GM18526 (cell line): ENCODE measurements around the gene OBSCN.

Experiments used
- POLR2A ChIP-seq: IDR thresholded peaks from 3 replicates; pipeline ENCODE4 v1.6.1; 2011; ENCODE audit not compliant: insufficient read length; ENCODE audit errors: extremely low read depth

The OBSCN gene

GRCh38 chr1:228165372-228166169 lies 42.3 kb upstream of the OBSCN start, which contains the start of gene IBA57:
IBA57 (plus strand) TSS chr1:228165804; CDS start chr1:228165817, 13 bp downstream.
- TF ChIP-seq POLR2A, result peak; percentile 85

GRCh38 chr1:228166170-228166936 lies 41.5 kb upstream of the OBSCN start:
- no peak for TF ChIP-seq POLR2A

DNA sequence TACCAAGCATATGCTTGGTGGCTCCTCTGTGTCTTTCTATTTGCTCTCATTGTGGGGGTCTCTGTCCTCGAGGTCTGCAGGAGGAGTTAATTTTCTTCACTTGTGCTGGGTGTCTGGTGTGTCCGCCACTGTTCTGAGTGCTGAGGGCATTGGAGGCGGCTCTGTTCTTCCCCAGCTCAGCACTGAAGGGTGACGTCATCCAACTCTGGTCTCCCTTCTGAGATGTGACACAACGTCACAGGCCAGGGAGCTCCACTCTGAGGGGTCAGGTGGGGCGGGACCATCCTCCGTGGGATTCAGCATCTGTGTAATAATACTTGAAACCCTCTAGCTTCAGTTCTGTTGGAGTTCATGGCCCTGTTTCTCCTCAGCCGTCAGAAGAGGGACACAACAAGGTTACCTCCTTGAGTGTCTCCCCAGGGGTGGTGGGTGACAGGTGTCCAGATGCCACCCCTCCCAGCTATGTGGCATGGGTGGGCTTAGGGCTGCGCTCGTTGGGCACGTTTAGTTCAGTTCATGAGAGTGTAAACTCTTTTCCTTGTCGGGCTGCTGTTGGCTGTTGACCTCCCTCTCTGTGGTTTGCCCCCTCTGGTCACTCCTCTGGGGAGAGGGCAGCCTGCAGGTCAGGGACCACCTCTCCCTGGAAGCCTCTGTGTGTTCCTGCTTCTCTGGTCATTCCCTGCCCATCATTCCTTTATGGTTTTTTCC lies 39.1 kb upstream of the OBSCN start:
- TF ChIP-seq POLR2A, result no peak

DNA sequence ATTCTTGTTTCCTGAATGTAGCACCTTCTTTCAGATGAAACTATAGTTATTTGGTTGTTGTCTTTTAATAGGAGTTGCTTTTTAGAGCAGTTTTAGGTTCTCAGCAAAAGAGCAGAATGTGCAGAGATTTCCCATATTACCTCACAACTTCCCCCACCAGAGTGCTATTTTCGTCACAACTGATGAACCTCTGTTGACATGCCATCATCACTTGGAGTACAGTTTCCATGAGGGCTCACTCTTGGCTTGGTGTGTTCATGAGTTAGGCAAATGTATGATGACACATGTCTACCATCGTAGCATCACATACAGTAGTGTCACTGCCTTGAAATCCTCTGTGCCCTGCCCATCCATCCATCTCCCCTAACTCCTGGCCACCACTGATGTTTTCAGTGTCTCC lies 38.5 kb upstream of the OBSCN start:
- TF ChIP-seq POLR2A, result no peak

DNA sequence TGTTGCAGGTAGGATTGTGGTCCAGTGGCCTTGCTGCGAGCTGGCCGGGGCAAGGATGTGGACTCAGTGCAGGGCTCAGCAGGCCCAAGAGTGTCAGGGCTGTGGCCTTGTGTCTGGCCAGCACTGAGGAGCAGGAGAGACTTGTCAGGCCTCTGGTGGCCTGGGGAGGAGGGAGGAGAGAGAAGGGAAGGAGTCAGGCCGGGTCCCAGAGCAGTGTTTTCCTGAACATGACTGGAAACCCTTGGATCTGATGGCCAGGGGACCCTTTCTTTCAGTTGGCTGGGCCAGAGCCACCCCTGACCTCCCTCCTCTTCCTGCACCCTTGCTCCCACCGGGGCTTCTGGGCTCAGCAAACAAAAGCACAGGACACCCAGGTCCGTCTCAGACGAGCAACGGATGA lies 37.2 kb upstream of the OBSCN start:
- no peak for TF ChIP-seq POLR2A

DNA sequence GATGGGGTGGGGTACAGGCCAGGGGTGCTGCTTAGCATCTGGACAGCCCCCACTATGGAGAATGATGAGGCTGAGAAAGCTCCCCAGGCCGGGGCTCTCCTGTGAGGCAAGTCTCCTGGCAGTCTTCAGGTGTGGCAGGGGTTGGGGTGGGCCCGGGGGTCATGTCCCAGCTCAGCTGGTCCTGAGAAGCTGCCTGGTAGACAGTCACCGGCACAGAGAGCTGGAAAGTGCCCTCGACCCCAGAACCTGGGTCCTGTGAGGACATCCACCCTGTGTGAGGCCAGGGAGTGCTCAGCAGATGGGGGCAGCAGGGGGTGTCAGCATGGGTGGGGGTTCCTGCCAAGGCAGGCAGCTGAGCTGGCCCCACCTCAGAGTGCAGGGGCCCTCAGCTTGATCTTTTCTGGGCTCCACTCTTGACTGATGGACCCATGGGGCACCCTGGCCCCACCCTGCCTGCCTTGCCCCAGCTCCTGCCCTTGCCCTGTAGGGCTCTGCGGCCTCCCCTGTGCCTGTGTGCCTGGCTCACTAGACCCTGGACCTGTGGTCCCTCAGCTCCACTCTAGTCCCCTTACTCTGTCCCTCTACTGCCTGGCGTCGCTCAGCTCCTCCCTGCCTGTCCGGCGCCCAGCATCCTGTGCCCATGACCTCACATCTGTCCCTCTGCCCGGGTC lies 36.5 kb upstream of the OBSCN start:
- no peak for TF ChIP-seq POLR2A

- TF ChIP-seq POLR2A, result no peak
Measured at GRCh38 chr1:228172591-228173527, 35.0 kb upstream of the OBSCN start.

DNA sequence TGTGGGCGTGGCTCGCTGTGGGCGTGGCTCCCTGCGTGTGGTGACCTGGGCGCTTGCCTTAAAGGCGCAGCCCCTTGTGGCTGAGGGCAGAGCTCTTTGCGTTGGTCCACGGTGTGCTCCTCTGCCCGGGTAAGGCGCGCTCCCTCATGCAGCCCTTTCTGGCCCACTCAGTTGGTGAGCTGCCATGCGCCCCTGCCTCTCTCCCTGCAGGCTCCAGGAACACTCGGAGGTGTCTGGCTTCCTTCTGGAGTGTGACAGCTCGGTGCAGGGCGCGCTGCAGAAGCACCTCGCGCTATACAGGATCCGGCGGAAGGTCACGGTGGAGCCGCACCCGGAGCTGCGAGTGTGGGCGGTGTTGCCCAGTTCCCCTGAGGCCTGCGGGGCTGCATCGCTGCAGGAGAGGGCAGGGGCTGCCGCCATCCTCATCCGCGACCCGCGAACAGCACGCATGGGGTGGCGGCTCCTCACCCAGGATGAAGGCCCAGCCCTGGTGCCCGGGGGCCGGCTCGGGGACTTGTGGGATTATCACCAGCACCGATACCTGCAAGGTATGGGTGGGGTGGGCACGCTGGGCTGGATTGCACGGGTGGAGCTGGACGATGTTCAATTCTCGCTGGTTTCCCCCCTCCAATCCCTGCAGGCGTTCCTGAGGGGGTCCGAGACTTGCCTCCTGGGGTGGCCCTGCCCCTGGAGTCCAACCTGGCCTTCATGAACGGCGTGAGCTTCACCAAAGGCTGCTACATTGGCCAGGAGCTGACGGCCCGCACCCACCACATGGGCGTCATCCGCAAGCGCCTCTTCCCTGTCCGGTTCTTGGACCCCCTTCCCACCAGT lies 33.1 kb upstream of the OBSCN start:
- no peak for TF ChIP-seq POLR2A

DNA sequence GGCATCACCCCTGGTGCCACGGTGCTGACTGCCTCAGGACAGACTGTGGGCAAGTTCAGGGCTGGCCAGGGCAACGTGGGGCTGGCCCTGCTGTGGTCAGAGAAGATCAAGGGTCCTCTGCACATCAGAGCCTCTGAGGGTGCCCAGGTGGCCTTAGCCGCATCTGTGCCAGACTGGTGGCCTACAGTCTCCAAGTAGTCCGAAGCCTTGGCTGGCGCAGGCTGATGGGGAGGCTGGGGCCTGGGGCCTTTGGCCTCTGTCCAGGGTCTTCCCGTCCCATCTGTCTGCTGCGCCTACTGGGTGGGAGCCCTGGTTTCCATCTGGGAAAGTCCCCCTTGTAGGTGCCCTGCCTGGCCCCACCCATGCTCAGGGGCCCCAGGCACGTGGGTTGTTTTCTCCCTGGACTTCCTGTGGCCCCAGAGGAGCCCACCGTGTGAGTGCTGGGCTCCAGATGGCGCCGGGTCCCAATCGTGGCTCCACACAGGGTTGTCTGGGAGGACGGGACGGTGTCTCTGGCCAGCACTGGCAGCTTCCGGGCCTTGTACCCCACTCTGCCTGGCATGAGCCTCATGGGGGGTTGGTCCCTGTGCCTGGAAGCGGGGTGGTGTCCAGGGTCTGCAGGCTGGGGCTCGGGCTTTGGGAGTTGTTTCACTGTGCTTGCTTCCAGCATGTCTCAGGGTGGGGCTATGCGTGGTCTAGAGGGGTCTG lies 32.4 kb upstream of the OBSCN start:
- no peak for TF ChIP-seq POLR2A

DNA sequence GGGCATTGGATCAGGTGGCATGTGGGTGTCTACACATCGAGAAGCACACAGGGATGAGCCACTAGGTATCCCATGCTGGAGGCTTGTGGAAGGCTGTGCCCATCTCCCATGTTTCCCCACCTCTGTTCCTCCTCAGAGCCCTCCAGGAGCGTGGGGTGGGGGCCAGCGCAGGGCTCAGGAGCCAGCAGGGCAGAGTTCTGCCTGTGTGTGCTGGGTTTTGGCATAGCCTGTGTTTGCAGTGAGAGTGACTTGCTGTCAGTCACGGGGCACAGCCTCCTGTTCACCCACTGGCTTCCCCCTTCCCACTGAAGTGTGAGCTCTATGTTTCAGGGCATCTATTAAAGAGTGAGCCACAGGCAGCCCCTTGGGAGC lies 31.8 kb upstream of the OBSCN start:
- TF ChIP-seq POLR2A, result no peak

GRCh38 chr1:228176461-228177182 lies 31.2 kb upstream of the OBSCN start:
- TF ChIP-seq POLR2A, result no peak

DNA sequence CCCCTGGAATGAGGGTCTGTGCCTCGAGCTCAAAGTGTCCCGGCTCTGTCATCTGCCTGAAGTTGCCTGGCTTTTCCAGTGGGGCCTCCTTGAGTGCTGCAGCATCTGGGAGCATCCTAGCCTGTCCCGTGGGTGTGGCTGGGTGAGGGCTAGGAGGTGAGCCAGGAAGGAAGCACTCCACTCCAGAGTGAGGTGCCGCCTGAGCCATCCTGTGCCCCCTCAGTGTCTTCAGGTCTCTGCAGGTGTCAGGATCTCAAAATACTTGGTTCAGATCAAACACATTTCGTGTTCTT lies 30.7 kb upstream of the OBSCN start:
- no peak for TF ChIP-seq POLR2A
